ENCODE data around the gene CASP14. TPM values are rescaled to one million over a fixed set of nuclear protein-coding genes. Genes with fewer than 3 reads are reported as not detected.

Gene CASP14
- total and polyA plus RNA-seq, 9 of the 15 experiments (the other 6 are each of a cell fraction or from before 2014, with no cell fraction given): not detected

- TF ChIP-seq DEAF1 (CRISPR knock-in tag; IDR thresholded peaks at IDR 0.05) (0 out of 2 replicates have a peak, but pooled peaks have one; percentile 21), EZH2 (IDR thresholded peaks at IDR 0.05; ENCODE audit: borderline replicate concordance, low read depth, low read length) (no peak), RBM22 (IDR thresholded peaks at IDR 0.05; ENCODE audit: low read depth, low read length, poor library complexity, severe bottlenecking) (no peak), TFAM (CRISPR knock-in tag; conservative IDR thresholded peaks at IDR 0.05) (no peak), PURB (CRISPR knock-in tag; IDR thresholded peaks at IDR 0.05; ENCODE audit: low read depth) (no peak), TFAP4 (CRISPR knock-in tag; IDR thresholded peaks at IDR 0.05; ENCODE audit: borderline replicate concordance) (no peak), MAFG (tag; conservative IDR thresholded peaks at IDR 0.05) (no peak), FOXJ2 (tag; IDR thresholded peaks at IDR 0.05) (no peak), SIX5 (IDR thresholded peaks at IDR 0.05; ENCODE audit: borderline replicate concordance in 1 of 2, insufficient read depth in 1 of 2, low read depth in 1 of 2, low read length in 2 of 2) (no peak), RBM25 (IDR thresholded peaks at IDR 0.05; ENCODE audit: low read depth, low read length, severe bottlenecking) (no peak), MBD2 (IDR thresholded peaks at IDR 0.05; ENCODE audit: borderline replicate concordance, low read depth) (no peak), CREB1 (IDR thresholded peaks at IDR 0.05) (no peak), CREB1 (CRISPR knock-in tag; IDR thresholded peaks at IDR 0.05) (no peak), MITF (IDR thresholded peaks at IDR 0.05) (no peak), FOXK1 (CRISPR knock-in tag; IDR thresholded peaks at IDR 0.05; ENCODE audit: borderline replicate concordance) (no peak), ZFP1 (CRISPR knock-in tag; IDR thresholded peaks at IDR 0.05) (no peak), ZNF384 (IDR thresholded peaks at IDR 0.05; ENCODE audit: low read depth, low read length) (peak; percentile 98), PHB (CRISPR knock-in tag; IDR thresholded peaks at IDR 0.05) (no peak), CTCF (IDR thresholded peaks at IDR 0.05 in 2 of 3, conservative IDR thresholded peaks at IDR 0.05 in 1 of 3; ENCODE audit: insufficient read depth in 2 of 3, low read depth in 1 of 3, low read length in 3 of 3) (peak; percentile 60 to 72 (median 62)), ZNF197 (CRISPR knock-in tag; IDR thresholded peaks at IDR 0.05; ENCODE audit: low read depth) (no peak), DMBX1 (CRISPR knock-in tag; IDR thresholded peaks at IDR 0.05; ENCODE audit: borderline replicate concordance) (no peak), THAP7 (CRISPR knock-in tag; IDR thresholded peaks at IDR 0.05) (no peak)
These were observed 42.9 kb downstream of the CASP14 start (continued) for GRCh38 chr19:15091918-15092753.

Measured in K562 (cell line).